Uterus (tissue), 4 donors: ENCODE data around the gene PPP4R3A. TPM values are rescaled to one million over a fixed set of nuclear protein-coding genes. Genes with fewer than 3 reads are reported as not detected.

Experiments used
- DNase-seq, 2 donors: peaks; one replicate each; pipeline ENCODE4 v3.0.0-alpha.2; 2019 to 2020
- H3K27ac ChIP-seq, 2 donors: fragments of 200-600 bp; sonication (generic); 1 replicate in 1 of 2; 2 replicates in 1 of 2; pipeline ENCODE4 v1.5.1; 2016 to 2018
- H3K27me3 ChIP-seq, 2 donors: fragments of 200-600 bp; sonication (generic); one replicate each; pipeline ENCODE4 v1.5.1; 2018 to 2019; ENCODE audit warnings: control low read depth in 1 of 2
- H3K36me3 ChIP-seq, 2 donors: fragments of 200-600 bp; sonication (generic); one replicate each; pipeline ENCODE4 v1.5.1; 2019; ENCODE audit warnings: control low read depth in 1 of 2
- H3K4me1 ChIP-seq, 2 donors: fragments of 200-600 bp; sonication (generic); one replicate each; pipeline ENCODE4 v1.5.1; 2018 to 2019; ENCODE audit warnings: control low read depth in 1 of 2
- H3K4me3 ChIP-seq, 2 donors: fragments of 200-600 bp; sonication (generic); 1 replicate in 1 of 2; 2 replicates in 1 of 2; pipeline ENCODE4 v1.5.1; 2018 to 2019; ENCODE audit warnings: mild to moderate bottlenecking in 1 of 2
- H3K9me3 ChIP-seq, 2 donors: fragments of 200-600 bp; sonication (generic); one replicate each; pipeline ENCODE4 v1.5.1; 2019; ENCODE audit warnings: control low read depth in 1 of 2
- CTCF ChIP-seq, 4 experiments: fragments of 200-600 bp in 2 of 4; fragments of 450-650 bp in 2 of 4; sonication (generic) in 2 of 4; IDR thresholded peaks; one replicate each; pipeline ENCODE4 v1.5.1; 2016 to 2019; ENCODE audit warnings: antibody characterized with exemption in 4 of 4, mild to moderate bottlenecking in 2 of 4, moderate library complexity in 1 of 4
- POLR2A ChIP-seq, 2 donors: fragments of 450-650 bp; IDR thresholded peaks; one replicate each; pipeline ENCODE4 v1.6.1; 2016; ENCODE audit warnings: antibody characterized with exemption in 2 of 2, mild to moderate bottlenecking in 1 of 2, moderate library complexity in 1 of 2
- intact Hi-C: fragments of 100-400 bp; cut with DNase I; formaldehyde crosslinking; loops from one replicate; pipeline ENCODE4 v1.15.1; 2023; ENCODE audit warnings: low total_unique reads
- total RNA-seq, 4 donors: library from RNA; depleted of rRNA in 3 of 4; stranded (reverse); fragments of >200 nt in 3 of 4; gene quantifications; one replicate each; pipeline versions ENCODE4 v1.1.0 to v1.2.4, GENCODE V29; 2014 to 2023
- donor health status: DM: yes; HTN: yes; CAD: no.

PPP4R3A gene
- total RNA-seq, 4 donors from 2014 or later: 36.2 to 136 (median 116) TPM

GRCh38 chr14:91456283-91456682 lies 53.8 kb downstream of the PPP4R3A start:
- no peaks in the 10 kb centered on the region for H3K9me3 ChIP-seq
- H3K27me3 ChIP-seq: no peaks in the 10 kb centered on the region
- no peaks in the 10 kb centered on the region for H3K4me1 ChIP-seq
- H3K36me3 ChIP-seq: no peaks in the 10 kb centered on the region
- H3K4me3 ChIP-seq: no peak overlapping the region
- TF ChIP-seq CTCF (IDR thresholded peaks at IDR 0.05): no peak
- TF ChIP-seq POLR2A (IDR thresholded peaks at IDR 0.05): no peak
- intact Hi-C loops: no loop called here
- DNase-seq: no peak
- H3K27ac ChIP-seq: no peak overlapping the region

- H3K36me3 ChIP-seq: no peaks in the 10 kb centered on the region
- no peaks in the 10 kb centered on the region for H3K27me3 ChIP-seq
- TF ChIP-seq CTCF (IDR thresholded peaks at IDR 0.05) (no peak), POLR2A (IDR thresholded peaks at IDR 0.05) (no peak)
- no peaks in the 10 kb centered on the region for H3K4me1 ChIP-seq
- H3K27ac ChIP-seq: no peak overlapping the region
- intact Hi-C loops: no loop called here
- H3K9me3 ChIP-seq: no peaks in the 10 kb centered on the region
- H3K4me3 ChIP-seq: no peak overlapping the region
- DNase-seq: no peak
These were observed 55.5 kb downstream of the PPP4R3A start for GRCh38 chr14:91454580-91454979.

- no peak overlapping the region for H3K4me3 ChIP-seq
- H3K36me3 ChIP-seq: no peaks in the 10 kb centered on the region
- H3K27ac ChIP-seq: no peak overlapping the region
- H3K27me3 ChIP-seq: no peaks in the 10 kb centered on the region
- DNase-seq: no peak
- no peaks in the 10 kb centered on the region for H3K9me3 ChIP-seq
- no peaks in the 10 kb centered on the region for H3K4me1 ChIP-seq
- intact Hi-C loops: no loop called here
- TF ChIP-seq POLR2A (IDR thresholded peaks at IDR 0.05) (no peak), CTCF (IDR thresholded peaks at IDR 0.05) (no peak)
These were observed 56.0 kb downstream of the PPP4R3A start for GRCh38 chr14:91454155-91454554.

GRCh38 chr14:91453744-91454143 lies 56.4 kb downstream of the PPP4R3A start:
- no peak overlapping the region for H3K4me3 ChIP-seq
- H3K4me1 ChIP-seq: no peaks in the 10 kb centered on the region
- no peak overlapping the region for H3K27ac ChIP-seq
- H3K27me3 ChIP-seq: no peaks in the 10 kb centered on the region
- DNase-seq: no peak
- H3K9me3 ChIP-seq: no peaks in the 10 kb centered on the region
- intact Hi-C loops: no loop called here
- TF ChIP-seq POLR2A (IDR thresholded peaks at IDR 0.05): no peak
- TF ChIP-seq CTCF (IDR thresholded peaks at IDR 0.05): no peak
- no peaks in the 10 kb centered on the region for H3K36me3 ChIP-seq

- H3K27me3 ChIP-seq: no peaks in the 10 kb centered on the region
- H3K36me3 ChIP-seq: no peaks in the 10 kb centered on the region
- no peak overlapping the region for H3K27ac ChIP-seq
- intact Hi-C loops: no loop called here
- no peak for TF ChIP-seq POLR2A (IDR thresholded peaks at IDR 0.05)
- no peak for TF ChIP-seq CTCF (IDR thresholded peaks at IDR 0.05)
- DNase-seq: no peak
- no peaks in the 10 kb centered on the region for H3K9me3 ChIP-seq
- H3K4me1 ChIP-seq: no peaks in the 10 kb centered on the region
- H3K4me3 ChIP-seq: no peak overlapping the region
These were observed 65.6 kb downstream of the PPP4R3A start for GRCh38 chr14:91444335-91445020.
